Stimulated activated CD4-positive, alpha-beta T cell treated with anti-CD3 and anti-CD28 coated beads, Interleukin-4, amount 100 ng/mL, for 1 hour (primary cell): ENCODE data around the gene PEAK1.

Experiments
- DNase-seq: peaks from one replicate; pipeline ENCODE4 v3.0.0-alpha.2; 2020

The PEAK1 gene

GRCh38 chr15:77118882-77119321 lies 301.0 kb downstream of the PEAK1 start:
- DNase-seq, result no peak

DNA sequence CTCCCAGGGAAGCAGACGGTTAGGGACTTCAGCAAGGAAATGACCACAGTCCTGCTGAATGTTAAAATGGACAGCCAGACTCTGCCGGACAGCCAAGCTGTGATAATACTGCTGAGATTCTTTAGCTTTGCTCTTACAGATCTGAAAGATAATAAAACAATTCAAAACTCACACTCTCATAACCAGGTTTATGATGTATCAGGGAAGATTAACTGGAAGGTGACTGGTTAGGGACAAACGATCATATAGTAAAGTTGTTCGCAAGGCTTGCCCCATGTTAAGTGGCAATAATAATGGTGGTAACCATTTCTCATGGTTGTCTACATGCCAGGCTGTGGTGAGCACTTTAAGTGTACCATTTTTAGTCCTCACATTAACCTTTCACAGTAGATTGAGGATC lies 304.7 kb downstream of the PEAK1 start:
- no peak for DNase-seq

DNA sequence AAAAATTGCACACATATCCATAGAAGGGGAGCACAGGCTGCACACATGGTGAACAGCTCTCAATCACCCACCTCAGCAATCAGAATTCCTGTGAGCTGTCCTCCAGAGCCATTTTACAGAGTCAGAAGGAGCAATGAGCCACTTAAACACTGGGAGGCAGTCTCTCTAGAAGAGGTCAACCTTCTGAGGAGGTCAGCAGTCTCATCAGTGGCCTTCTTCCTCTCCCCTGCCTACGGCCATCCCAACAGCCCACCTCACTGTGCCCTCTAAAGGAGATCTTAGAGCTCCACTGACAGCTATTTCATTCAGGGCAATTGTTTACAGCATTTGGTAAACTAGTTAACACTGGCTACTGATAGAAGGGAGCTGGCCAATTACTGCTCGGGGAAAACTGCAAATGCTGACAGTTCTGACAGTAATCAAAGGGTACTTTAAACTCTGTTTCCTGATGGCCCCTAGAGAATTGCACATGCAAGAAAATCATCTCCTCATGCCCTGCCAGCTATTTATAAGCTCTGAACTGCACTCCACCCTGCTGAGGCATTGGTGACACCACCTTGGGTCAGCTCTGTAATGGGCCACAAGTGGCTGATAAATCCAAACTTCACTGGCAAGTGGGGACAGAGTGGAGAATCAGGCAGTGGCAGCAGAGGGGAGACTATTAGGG lies 306.9 kb downstream of the PEAK1 start:
- DNase-seq, result no peak

DNA sequence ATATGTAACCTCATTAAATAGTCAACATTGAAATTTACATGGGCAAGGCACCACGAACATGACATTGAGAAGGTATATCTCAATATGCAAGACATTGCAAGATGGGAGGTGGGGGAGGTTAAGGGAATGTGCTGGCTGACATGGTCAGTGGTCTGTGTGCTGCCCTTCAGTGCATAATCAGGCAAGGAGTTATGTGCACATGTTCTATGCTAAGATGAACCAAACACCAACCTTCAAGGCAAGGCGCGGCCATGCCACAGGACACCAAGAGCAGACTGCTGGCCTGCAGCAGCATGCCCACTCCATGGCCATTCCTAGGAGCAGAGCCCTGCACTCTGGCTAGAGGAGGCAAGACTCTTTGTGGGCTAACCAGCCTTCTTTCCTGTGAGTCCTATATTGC lies 308.1 kb downstream of the PEAK1 start:
- DNase-seq, result no peak

DNA sequence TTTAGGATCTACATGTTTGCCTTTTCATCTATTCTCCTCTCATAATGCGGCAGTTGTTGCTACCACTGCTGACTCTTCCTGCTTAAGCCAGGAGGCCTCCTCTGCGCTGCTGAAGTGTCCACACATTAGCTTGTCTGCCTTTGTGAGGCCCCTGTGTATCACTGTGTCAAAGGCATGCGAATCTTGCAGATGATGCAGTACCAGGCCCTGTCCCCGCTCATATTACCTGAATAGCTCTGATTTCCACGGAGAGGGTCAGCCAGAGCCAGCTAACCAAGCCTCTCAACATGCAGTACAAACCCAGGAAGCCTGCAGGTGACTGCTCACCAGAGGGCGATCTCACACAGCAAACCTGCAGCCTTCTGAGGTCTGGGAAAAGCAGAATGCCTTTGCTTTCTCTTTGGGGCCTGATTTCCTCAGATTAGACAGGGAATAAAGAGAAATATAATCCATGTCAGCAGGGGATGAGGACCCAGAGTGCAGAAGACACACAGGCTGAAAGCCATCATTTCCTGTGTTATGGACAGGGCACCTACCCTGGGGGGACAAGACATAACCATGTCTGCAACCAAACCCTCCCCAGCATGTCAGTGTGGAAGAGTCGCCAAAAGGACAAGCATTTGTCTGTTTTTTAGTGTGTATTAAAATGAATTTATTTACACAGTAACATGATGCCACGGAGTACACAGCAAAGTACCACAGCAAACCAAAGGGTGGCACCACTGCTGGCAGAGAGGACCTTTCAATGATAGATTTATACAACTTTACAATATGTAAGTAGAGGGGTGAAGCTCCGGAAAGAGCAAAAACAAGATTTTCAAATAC lies 312.2 kb downstream of the PEAK1 start:
- peak; percentile 32 for DNase-seq

DNA sequence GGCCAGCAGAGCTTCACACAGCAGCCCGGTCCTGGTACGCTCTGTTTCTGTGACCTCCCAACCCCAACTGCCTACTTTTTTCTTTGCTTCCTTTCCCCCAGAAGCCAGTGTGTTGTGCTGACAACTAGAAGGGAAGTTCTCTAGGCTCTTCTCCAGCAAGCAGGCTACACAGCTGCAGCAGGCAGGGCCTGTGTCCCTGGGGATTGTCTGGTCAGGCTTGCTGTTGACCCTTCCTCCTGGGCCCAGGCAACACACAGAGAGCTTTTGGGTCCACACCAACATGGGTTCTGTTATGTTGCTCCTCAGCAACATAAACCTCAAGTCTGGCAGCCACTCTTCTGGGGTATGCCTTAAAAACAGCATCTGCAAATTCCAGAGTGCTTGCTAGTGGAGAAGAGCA lies 312.8 kb downstream of the PEAK1 start:
- DNase-seq, result no peak

DNA sequence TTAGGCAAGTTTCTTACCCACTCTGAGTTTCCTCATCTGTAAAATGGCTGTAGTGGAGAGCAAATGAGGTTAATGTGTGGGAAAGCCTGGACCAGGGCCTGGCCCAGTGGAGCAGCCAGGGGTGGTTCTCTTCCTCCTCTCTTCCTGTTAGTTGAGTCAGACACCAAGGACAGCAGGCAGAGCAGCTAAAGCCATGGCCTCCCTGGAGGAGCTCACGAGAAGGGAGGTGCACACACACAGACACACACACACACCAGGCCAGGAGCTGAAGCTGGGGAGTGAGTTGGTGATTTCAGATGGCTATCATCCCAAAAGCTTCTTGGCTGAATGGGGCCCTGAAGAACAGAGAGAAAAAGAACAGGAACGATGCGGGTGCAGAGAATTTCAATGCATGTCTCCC lies 315.7 kb downstream of the PEAK1 start:
- DNase-seq, result no peak

GRCh38 chr15:77099741-77100463 lies 320.0 kb downstream of the PEAK1 start:
- DNase-seq, result no peak

DNA sequence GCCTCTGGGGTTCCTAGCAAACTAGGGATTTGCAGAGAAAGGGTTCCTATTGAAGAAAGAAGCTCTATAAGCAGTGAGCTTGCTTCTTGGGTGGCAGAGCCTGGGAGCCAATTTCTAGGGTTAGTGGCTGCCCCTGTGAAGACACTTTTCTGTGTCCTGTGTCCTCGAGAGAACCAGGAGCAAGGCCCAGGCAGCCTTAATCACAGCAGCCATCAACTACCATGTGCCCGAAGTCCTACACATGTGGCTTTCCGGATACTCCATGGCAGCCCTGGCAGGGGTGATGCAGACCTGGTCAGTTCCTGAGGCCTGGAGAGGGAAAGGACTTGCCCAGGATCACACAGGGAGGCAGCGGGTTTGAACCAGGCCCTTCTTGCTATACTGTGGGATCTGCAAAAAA lies 321.3 kb downstream of the PEAK1 start:
- DNase-seq, result no peak

- no peak for DNase-seq
These were observed 322.0 kb downstream of the PEAK1 start for GRCh38 chr15:77097921-77098320.

- DNase-seq, result no peak
These were observed 322.6 kb downstream of the PEAK1 start for GRCh38 chr15:77097248-77097721.

GRCh38 chr15:77096541-77096940 lies 323.4 kb downstream of the PEAK1 start:
- no peak for DNase-seq

GRCh38 chr15:77096138-77096537 lies 323.8 kb downstream of the PEAK1 start:
- DNase-seq, result no peak

GRCh38 chr15:77094397-77095030 lies 325.4 kb downstream of the PEAK1 start:
- no peak for DNase-seq

DNA sequence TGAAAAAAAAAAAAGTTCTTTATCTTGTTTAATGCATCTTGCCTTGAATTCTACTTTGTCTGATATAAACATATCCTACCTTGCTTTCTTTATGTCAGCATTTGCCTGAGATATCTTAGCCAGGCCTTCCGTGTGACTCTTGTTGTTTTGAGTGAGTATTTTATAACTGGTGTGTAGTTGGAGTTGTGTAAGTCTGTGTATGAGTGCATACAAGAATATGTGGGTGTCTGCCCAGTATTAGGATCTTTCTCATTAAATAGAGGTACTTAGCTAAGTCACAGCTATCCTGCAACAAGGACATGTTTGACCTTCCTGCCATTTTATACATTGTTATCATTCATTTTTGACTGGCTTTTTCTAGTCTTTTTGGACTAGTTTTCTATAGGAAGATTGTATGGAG lies 326.5 kb downstream of the PEAK1 start:
- no peak for DNase-seq

- no peak for DNase-seq
These were observed 328.8 kb downstream of the PEAK1 start for GRCh38 chr15:77091097-77091496.

GRCh38 chr15:77087213-77087612 lies 332.7 kb downstream of the PEAK1 start:
- DNase-seq, result no peak

DNA sequence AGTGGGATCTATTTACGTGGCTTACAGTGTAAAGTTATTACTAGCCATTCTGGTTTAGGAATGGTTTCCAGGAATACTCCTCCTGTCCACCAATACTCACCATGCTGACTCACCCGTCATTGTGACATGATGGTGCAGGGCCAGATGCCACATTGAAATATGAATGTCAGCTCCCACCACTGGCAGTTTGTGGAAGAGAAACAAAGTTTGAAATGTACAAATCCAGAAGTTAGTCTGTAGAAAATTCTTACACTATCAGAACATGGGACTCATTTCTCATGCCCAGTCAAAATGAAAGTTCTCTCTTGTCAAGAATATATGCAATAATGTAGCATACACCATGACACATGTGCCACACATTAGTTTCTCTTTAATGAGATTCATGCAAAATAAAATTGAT lies 334.6 kb downstream of the PEAK1 start:
- no peak for DNase-seq

GRCh38 chr15:77084436-77084835 lies 335.5 kb downstream of the PEAK1 start:
- DNase-seq, result no peak

GRCh38 chr15:77083381-77084160 lies 336.3 kb downstream of the PEAK1 start:
- peak; percentile 59 for DNase-seq

DNA sequence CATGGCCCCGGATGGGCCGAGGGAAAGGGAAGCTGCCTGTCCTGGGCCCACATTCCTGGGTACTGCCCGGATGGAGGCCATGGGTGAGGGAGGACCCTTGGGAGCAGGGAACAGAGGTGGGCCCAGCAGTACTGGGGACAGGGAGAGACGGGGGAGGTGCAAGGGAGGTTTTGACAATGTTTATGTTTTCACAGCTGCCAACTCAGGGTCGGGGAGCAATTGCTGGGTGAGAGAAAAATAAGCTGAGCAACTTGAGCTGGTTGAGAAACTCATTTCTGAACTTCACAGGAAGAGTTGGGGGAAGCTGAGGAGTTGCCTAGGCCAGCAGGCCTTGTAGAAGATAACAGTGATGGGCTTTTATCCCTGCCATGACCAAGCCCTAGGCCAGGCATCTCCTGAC lies 337.9 kb downstream of the PEAK1 start:
- DNase-seq, result no peak

GRCh38 chr15:77076323-77076915 lies 343.5 kb downstream of the PEAK1 start:
- no peak for DNase-seq
